Stomach (tissue), 4 donors: Measurements from ENCODE around the gene OASL.

Experiments used
- EP300 ChIP-seq: sonication (generic); formaldehyde crosslinking; IDR thresholded peaks from one replicate; pipeline ENCODE4 v1.6.1; 2017; ENCODE audit warnings: antibody characterized with exemption
- POLR2A ChIP-seq, 4 donors: fragments of 450-650 bp; IDR thresholded peaks; one replicate each; pipeline ENCODE4 v1.6.1; 2016; ENCODE audit warnings: antibody characterized with exemption in 4 of 4, control low read depth in 2 of 4, mild to moderate bottlenecking in 1 of 4, moderate library complexity in 1 of 4
- POLR2AphosphoS5 ChIP-seq, 3 donors: sonication (generic); formaldehyde crosslinking; IDR thresholded peaks; one replicate each; pipeline ENCODE4 v1.6.1; 2016; ENCODE audit warnings: antibody characterized with exemption in 3 of 3
- TF ChIP-seq, protein P1 (sequence below), 7 experiments: fragments of 450-650 bp in 4 of 7; fragments of 200-600 bp in 3 of 7; sonication (generic) in 3 of 7; IDR thresholded peaks; one replicate each; pipeline ENCODE4 v1.5.1; 2016 to 2019; ENCODE audit warnings: antibody characterized with exemption in 7 of 7, control low read depth in 2 of 7, mild to moderate bottlenecking in 1 of 7

DNA sequence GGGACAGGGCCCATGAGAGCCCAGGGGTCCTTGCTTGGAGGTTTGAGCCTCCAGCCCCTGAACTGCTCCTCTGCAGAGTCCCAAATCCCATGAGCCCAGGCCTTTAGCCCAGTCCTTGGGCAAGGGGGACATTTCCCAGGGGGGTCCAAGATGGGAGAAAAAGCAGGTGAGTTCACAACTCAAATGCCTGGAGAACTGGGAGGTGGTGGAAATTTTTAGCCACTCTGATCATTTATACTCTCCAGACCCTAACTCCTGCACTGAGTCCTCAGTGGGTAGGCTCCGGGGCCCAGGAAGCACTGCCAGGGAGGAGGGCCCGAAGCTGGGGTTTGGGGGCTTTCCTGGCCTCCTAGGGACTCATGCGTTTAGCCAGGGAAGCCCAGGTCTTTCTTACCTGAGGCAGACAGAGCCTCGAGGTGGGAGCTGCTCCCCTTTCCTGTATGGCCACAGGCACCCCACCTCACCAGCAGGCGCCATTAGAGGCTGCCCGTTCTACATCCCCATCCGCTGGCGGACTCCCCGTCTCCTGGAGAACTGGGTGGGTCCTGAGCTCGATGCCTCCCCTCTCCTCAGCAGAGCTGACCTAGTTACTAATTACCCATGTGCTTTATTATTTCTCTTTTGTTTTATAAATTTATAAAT lies 59.7 kb downstream of the OASL start:
- TF ChIP-seq, protein P1, sequence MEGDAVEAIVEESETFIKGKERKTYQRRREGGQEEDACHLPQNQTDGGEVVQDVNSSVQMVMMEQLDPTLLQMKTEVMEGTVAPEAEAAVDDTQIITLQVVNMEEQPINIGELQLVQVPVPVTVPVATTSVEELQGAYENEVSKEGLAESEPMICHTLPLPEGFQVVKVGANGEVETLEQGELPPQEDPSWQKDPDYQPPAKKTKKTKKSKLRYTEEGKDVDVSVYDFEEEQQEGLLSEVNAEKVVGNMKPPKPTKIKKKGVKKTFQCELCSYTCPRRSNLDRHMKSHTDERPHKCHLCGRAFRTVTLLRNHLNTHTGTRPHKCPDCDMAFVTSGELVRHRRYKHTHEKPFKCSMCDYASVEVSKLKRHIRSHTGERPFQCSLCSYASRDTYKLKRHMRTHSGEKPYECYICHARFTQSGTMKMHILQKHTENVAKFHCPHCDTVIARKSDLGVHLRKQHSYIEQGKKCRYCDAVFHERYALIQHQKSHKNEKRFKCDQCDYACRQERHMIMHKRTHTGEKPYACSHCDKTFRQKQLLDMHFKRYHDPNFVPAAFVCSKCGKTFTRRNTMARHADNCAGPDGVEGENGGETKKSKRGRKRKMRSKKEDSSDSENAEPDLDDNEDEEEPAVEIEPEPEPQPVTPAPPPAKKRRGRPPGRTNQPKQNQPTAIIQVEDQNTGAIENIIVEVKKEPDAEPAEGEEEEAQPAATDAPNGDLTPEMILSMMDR (IDR thresholded peaks at IDR 0.05), result no peak
- no peak for TF ChIP-seq POLR2AphosphoS5 (IDR thresholded peaks at IDR 0.05)
- TF ChIP-seq POLR2A (IDR thresholded peaks at IDR 0.05), result no peak
- no peak for TF ChIP-seq EP300
